ENCODE results near the gene AHRR. TPM values are rescaled to one million over a fixed set of nuclear protein-coding genes. Genes with fewer than 3 reads are reported as not detected.
A peak's percentile ranks its signal among the peaks of the same experiment; 100 is the strongest.

AHRR gene
- polyA plus RNA-seq, 3 donors: 1.6 to 2.1 (median 1.9) TPM

GRCh38 chr5:318931-319601 lies 2.4 kb upstream of the AHRR start:
- no peak for DNase-seq (ENCODE audit: low read depth in 3 of 3, low spot score in 2 of 3)

- no peak for DNase-seq (ENCODE audit: low read depth in 3 of 3, low spot score in 2 of 3)
These were observed 837 bp upstream of the AHRR start for GRCh38 chr5:320524-321229.

- no peak for DNase-seq (ENCODE audit: low read depth in 3 of 3, low spot score in 2 of 3)
These were observed 275 bp downstream of the AHRR start for GRCh38 chr5:321726-322251.

DNA sequence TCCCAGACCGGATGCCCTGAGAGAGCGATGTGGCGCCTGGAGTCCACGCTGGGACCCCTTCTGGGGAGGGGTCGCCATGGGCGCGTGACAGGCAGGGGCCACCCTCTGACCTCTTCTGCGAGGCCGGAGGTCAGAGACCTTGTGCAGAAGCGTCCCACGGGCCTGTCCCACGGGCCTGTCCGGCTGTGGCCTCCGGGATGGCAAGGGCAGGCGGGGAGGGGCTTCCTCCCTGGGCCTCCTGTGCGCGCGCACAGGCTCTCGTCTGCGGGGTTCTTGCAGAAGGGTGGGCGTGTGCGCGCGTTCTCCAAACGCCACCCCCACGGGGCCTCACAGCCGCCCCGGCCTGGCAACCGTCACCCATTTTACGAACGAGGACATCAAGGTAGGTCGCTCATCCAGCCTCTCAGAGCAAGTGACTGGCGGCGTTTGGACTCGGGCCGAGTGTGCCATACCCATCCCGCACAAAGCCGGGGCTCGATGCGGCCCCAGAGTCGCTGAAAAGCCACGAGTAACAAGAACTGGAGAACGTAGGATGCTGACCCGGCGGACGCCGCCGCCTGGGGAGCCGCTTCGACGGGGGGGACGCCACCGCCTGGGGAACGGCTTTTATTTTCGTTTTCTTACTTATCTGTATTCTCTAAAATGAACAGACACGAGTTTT lies 897 bp downstream of the AHRR start:
- no peak for DNase-seq (ENCODE audit: low read depth in 3 of 3, low spot score in 2 of 3)

DNA sequence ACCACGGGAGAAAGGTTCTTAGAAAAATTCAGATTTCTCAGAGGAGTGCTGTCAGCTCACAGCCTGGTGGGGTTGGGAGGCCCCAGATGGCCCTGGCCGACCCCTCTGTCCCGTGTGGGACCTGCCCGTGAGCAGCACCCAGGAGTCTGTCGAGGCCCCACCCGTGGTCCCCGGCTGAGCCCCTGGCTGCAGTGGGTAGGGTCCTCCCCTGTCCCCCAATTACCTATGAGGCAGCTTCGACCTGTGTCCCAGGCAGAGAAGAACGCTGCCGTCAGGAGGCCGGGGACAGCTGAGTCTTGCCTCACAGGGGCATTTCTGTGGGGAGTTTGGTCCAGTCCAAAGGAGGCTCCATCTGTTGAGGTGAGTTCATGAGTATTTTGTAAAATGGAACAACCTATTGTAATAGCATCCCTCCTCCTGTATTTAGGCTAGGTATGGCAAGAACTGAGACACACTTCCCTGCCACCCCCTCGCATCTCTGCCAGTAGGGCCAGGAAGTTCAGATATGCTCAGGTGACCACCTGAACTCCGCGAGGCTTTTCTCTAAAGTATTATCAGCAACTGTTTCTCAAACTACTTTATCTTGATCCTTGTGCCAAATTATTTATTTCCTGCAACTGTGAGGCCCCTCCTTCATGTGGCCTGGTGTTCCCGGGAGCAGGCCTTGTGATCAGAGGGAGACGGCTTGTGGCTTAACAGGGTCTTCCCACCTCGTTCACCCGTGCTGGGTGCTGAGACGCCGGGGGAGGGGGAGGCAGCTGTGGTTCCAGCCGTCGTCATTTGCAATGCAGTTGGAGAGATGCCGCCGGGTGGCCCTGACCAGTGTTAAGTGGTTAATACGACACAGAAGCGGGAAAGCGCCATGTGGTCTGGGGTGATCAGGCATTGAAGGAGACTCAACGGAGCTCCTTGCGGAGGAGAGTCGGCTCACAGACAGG lies 1.7 kb downstream of the AHRR start:
- no peak for DNase-seq (ENCODE audit: low read depth in 3 of 3, low spot score in 2 of 3)

- DNase-seq (ENCODE audit: low read depth in 3 of 3, low spot score in 2 of 3): no peak
These were observed 3.5 kb downstream of the AHRR start for GRCh38 chr5:324736-325612.

- DNase-seq (ENCODE audit: low read depth in 3 of 3, low spot score in 2 of 3): no peak
These were observed 4.6 kb downstream of the AHRR start for GRCh38 chr5:326109-326508.

GRCh38 chr5:329121-329735 lies 7.7 kb downstream of the AHRR start:
- DNase-seq (ENCODE audit: low read depth in 3 of 3, low spot score in 2 of 3): no peak

GRCh38 chr5:329768-330167 lies 8.3 kb downstream of the AHRR start:
- DNase-seq (ENCODE audit: low read depth in 3 of 3, low spot score in 2 of 3): no peak

- no peak for DNase-seq (ENCODE audit: low read depth in 3 of 3, low spot score in 2 of 3)
These were observed 11.3 kb downstream of the AHRR start for GRCh38 chr5:332843-333242.

GRCh38 chr5:333945-334344 lies 12.4 kb downstream of the AHRR start:
- DNase-seq (ENCODE audit: low read depth in 3 of 3, low spot score in 2 of 3): no peak

DNA sequence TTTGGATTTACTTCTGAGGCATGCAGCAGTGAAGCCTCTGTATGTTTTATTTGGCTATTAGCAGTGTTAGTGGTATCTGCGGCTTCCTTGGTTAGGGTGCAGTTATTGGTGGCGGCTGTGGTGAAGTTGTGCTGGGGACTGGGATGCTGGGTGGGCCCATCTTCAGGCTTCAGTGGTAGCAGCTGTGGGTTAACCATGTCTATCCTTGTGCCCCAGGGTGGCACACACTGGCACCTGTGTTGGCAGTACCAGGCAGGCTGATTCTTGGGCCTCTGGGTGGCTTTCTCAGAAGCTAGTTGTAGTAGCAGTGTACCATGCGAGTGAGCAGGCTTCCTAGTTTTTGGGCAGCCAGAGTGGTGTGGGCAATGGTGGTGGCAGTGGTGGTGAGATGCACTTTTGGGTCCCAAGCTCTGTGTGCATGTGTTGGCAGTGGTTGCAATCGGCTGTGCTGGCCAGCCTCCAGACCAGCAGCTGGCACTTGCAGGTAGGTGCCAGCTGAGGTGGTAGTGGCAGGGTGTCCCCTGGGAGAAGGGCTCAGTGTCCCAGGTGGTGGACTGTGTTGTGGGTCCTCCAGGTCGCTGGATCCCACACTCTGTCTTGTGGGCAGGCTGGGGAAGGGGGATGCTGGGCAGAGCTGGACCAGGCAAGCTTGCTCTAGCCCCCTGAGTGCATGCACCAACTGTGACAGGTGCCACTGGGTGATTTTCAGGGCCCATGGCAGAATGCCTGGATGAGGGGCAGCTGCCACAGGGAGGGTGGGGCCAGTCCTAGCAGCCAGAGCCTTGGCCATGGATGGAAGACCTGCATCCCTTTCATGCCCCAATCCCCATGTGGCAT lies 13.6 kb downstream of the AHRR start:
- no peak for DNase-seq (ENCODE audit: low read depth in 3 of 3, low spot score in 2 of 3)

- no peak for DNase-seq (ENCODE audit: low read depth in 3 of 3, low spot score in 2 of 3)
These were observed 14.2 kb downstream of the AHRR start for GRCh38 chr5:335740-336038.

GRCh38 chr5:337563-338130 lies 16.1 kb downstream of the AHRR start:
- DNase-seq (ENCODE audit: low read depth in 3 of 3, low spot score in 2 of 3): no peak

- no peak for DNase-seq (ENCODE audit: low read depth in 3 of 3, low spot score in 2 of 3)
These were observed 21.3 kb downstream of the AHRR start for GRCh38 chr5:342501-343460.

DNA sequence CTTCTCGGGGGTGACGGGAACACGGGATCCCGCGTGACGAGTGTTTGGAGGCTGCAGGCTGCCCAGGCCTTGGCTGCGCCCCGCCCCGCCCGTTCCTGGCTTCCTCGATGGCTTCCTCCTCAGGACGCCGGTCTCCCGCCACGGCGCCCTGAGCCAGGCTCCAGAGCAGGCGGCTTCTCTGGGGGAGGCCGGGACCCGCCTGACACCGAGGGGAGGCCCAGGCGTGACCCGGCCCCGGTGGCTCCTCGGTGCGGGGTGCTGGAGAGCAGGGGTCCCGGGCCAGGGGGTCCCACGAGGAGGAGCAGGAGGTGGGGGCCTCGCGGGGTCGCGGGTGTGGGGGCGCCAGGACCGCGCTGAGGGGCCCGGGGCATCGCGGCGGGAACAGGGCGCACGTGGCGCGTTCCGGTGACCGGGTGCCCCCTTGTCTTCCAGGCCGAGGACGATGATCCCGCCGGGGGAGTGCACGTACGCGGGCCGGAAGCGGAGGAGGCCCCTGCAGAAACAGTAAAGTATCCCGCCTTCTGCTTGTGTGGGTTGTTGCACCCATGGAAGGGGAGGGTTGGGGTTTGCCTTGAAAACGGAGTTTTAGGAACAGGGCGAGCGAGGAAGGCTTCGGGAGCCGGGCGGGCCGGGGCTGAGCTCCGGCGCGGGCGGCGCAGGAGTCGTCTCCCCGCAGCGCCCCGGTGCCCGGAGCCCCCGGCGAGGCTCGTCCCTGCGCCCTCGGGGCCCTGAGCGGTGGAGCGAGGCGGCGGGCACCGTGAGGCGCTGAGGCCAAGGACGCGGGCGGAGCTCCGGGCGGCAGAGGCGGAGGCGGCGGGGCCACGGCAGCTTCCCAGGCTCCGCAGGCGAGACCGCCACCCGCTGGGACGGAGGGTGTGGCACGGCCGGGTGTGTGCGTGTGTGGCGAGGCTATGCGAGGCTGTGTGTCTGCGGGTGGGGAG lies 22.2 kb downstream of the AHRR start:
- peak in 1 of 3 donors; percentile 33 for DNase-seq (ENCODE audit: low read depth in 3 of 3, low spot score in 2 of 3)
